H9 (cell line): ENCODE results near the gene SPDEF. TPM values are rescaled to one million over a fixed set of nuclear protein-coding genes. Genes with fewer than 3 reads are reported as not detected.

Source experiments
- DNase-seq: peaks from one replicate; pipeline ENCODE4 v3.0.0-alpha.2; 2017
- H2AFZ ChIP-seq: one replicate; pipeline ENCODE4 v1.6.1; 2013; ENCODE audit warnings: mild to moderate bottlenecking, low read length, control low read depth, moderate library complexity
- H2AK5ac ChIP-seq: 2 replicates; pipeline ENCODE4 v1.6.1; 2013; ENCODE audit warnings: low read length, control low read depth, mixed read lengths; ENCODE audit not compliant: insufficient read length
- H2BK120ac ChIP-seq: one replicate; pipeline ENCODE4 v1.6.1; 2013; ENCODE audit warnings: low read depth, mild to moderate bottlenecking, low read length, control low read depth, inconsistent platforms; ENCODE audit not compliant: poor library complexity, severe bottlenecking
- H2BK12ac ChIP-seq: 2 replicates; pipeline ENCODE4 v1.6.1; 2013; ENCODE audit warnings: low read length, control low read depth, mixed read lengths, low read depth; ENCODE audit not compliant: insufficient read length
- H2BK15ac ChIP-seq: 2 replicates; pipeline ENCODE4 v1.6.1; 2013; ENCODE audit warnings: low read depth, low read length, control low read depth
- H2BK20ac ChIP-seq: one replicate; pipeline ENCODE4 v1.6.1; 2013; ENCODE audit warnings: low read depth, mild to moderate bottlenecking, low read length, control low read depth, inconsistent platforms; ENCODE audit not compliant: poor library complexity, severe bottlenecking
- H2BK5ac ChIP-seq: 2 replicates; pipeline ENCODE4 v1.6.1; 2013; ENCODE audit warnings: low read length, control low read depth, mixed read lengths; ENCODE audit not compliant: insufficient read length
- H3K14ac ChIP-seq: 2 replicates; pipeline ENCODE4 v1.6.1; 2013; ENCODE audit warnings: low read length, control low read depth; ENCODE audit not compliant: insufficient read depth
- H3K18ac ChIP-seq: 2 replicates; pipeline ENCODE4 v1.6.1; 2013; ENCODE audit warnings: low read depth, mild to moderate bottlenecking, mixed read lengths, low read length, control low read depth; ENCODE audit not compliant: insufficient read length
- H3K23ac ChIP-seq: 2 replicates; pipeline ENCODE4 v1.6.1; 2013; ENCODE audit warnings: low read length, control low read depth, mixed read lengths, low read depth; ENCODE audit not compliant: insufficient read length
- H3K23me2 ChIP-seq: 2 replicates; pipeline ENCODE4 v1.6.1; 2013; ENCODE audit warnings: low read depth, mild to moderate bottlenecking, mixed read lengths, low read length, control low read depth; ENCODE audit not compliant: insufficient read length, poor library complexity, severe bottlenecking
- H3K27ac ChIP-seq: 2 replicates; pipeline ENCODE4 v1.5.1; 2013; ENCODE audit warnings: low read length, control low read depth, mixed read lengths, low read depth; ENCODE audit not compliant: insufficient read length
- H3K27me3 ChIP-seq: 2 replicates; pipeline ENCODE4 v1.6.1; 2013; ENCODE audit warnings: low read length, control low read depth, inconsistent platforms; ENCODE audit not compliant: insufficient read depth
- H3K4ac ChIP-seq: 2 replicates; pipeline ENCODE4 v1.6.1; 2013; ENCODE audit warnings: low read depth, mild to moderate bottlenecking, control low read depth, inconsistent platforms, low read length, moderate library complexity
- H3K4me1 ChIP-seq: 2 replicates; pipeline ENCODE4 v1.6.1; 2013; ENCODE audit warnings: low read length, control low read depth, inconsistent platforms; ENCODE audit not compliant: insufficient read depth
- H3K4me2 ChIP-seq: 2 replicates; pipeline ENCODE4 v1.6.1; 2013; ENCODE audit warnings: low read length, control low read depth, mixed read lengths; ENCODE audit not compliant: insufficient read length, insufficient read depth
- H3K56ac ChIP-seq: 2 replicates; pipeline ENCODE4 v1.6.1; 2013; ENCODE audit warnings: low read depth, mild to moderate bottlenecking, mixed read lengths, low read length, control low read depth; ENCODE audit not compliant: insufficient read length
- H3K79me1 ChIP-seq: 2 replicates; pipeline ENCODE4 v1.6.1; 2013; ENCODE audit warnings: low read depth, mild to moderate bottlenecking, moderate library complexity, low read length, control low read depth, inconsistent platforms; ENCODE audit not compliant: insufficient read depth, poor library complexity, severe bottlenecking
- H3K79me2 ChIP-seq: 2 replicates; pipeline ENCODE4 v1.6.1; 2013; ENCODE audit warnings: low read length, control low read depth, inconsistent platforms; ENCODE audit not compliant: insufficient read depth
- H3K9ac ChIP-seq: 2 replicates; pipeline ENCODE4 v1.6.1; 2013; ENCODE audit warnings: low read length, control low read depth, mixed read lengths; ENCODE audit not compliant: insufficient read length; ENCODE audit errors: extremely low read depth
- H3K9me3 ChIP-seq: one replicate; pipeline ENCODE4 v1.6.1; 2013; ENCODE audit warnings: low read depth, low read length, inconsistent platforms; ENCODE audit not compliant: control insufficient read depth
- H3T11ph ChIP-seq: one replicate; pipeline ENCODE4 v1.6.1; 2013; ENCODE audit warnings: mild to moderate bottlenecking, low read length, control low read depth, inconsistent platforms
- H4K20me1 ChIP-seq: one replicate; pipeline ENCODE4 v1.6.1; 2013; ENCODE audit not compliant: control insufficient read depth, insufficient read length, insufficient read depth
- H4K5ac ChIP-seq: 2 replicates; pipeline ENCODE4 v1.6.1; 2013; ENCODE audit warnings: low read depth, mild to moderate bottlenecking, mixed read lengths, low read length, control low read depth; ENCODE audit not compliant: insufficient read length
- H4K8ac ChIP-seq: replicated peaks from 2 replicates; pipeline ENCODE4 v1.6.1; 2013; ENCODE audit warnings: low read length, control low read depth, mixed read lengths, low read depth; ENCODE audit not compliant: insufficient read length
- H4K91ac ChIP-seq: 2 replicates; pipeline ENCODE4 v1.6.1; 2013; ENCODE audit warnings: low read depth, mild to moderate bottlenecking, moderate library complexity, mixed read lengths, low read length, control low read depth; ENCODE audit not compliant: insufficient read length
- H3K27ac Mint-ChIP-seq, 3 experiments: 2 replicates in 2 of 3; 3 replicates in 1 of 3; pipeline ENCODE4 v1.8.0; 2020 to 2021; ENCODE audit warnings: mixed read lengths in 3 of 3, mild to moderate bottlenecking in 1 of 3, moderate library complexity in 1 of 3
- H3K27me3 Mint-ChIP-seq: 2 replicates; pipeline ENCODE4 v1.8.0; 2021; ENCODE audit warnings: low read depth, mild to moderate bottlenecking, moderate library complexity, mixed read lengths
- H3K36me3 Mint-ChIP-seq, 3 experiments: 2 replicates in 2 of 3; 3 replicates in 1 of 3; pipeline ENCODE4 v1.8.0; 2020 to 2021; ENCODE audit warnings: low read depth in 3 of 3, mixed read lengths in 3 of 3; ENCODE audit not compliant: insufficient read depth in 1 of 3
- H3K4me1 Mint-ChIP-seq, 2 experiments: 2 replicates each; pipeline ENCODE4 v1.8.0; 2020; ENCODE audit warnings: mixed read lengths in 2 of 2
- H3K4me3 Mint-ChIP-seq, 2 experiments: 2 replicates in 1 of 2; 3 replicates in 1 of 2; pipeline ENCODE4 v1.8.0; 2020 to 2021; ENCODE audit warnings: mild to moderate bottlenecking in 2 of 2, mixed read lengths in 2 of 2, moderate library complexity in 1 of 2
- H3K9me3 Mint-ChIP-seq, 2 experiments: 2 replicates in 1 of 2; 3 replicates in 1 of 2; pipeline ENCODE4 v1.8.0; 2020; ENCODE audit warnings: mild to moderate bottlenecking in 2 of 2, mixed read lengths in 2 of 2, moderate library complexity in 1 of 2
- CTCF ChIP-seq: fragments of 200-600 bp; sonication (generic); conservative IDR thresholded peaks from 3 replicates; pipeline ENCODE4 v1.8.0; 2021; ENCODE audit warnings: antibody characterized with exemption, mild to moderate bottlenecking
- WGBS: extraction: QIAGEN DNeasy Blood & Tissue Kit; methylation state at CpG from one replicate; pipeline ENCODE4 v1.1.7; 2013; ENCODE audit warnings: missing lambda C conversion rate, low lambda C conversion rate, mixed read lengths; ENCODE audit not compliant: insufficient read length; ENCODE audit errors: extremely low coverage; 5-methylcytosine and 5-hydroxymethylcytosine counted together
- total RNA-seq: library from RNA; stranded (reverse); gene quantifications from 2 replicates; pipeline ENCODE4 v1.2.1, GENCODE V29; 2021

SPDEF gene
- total RNA-seq, 1 experiment from 2014 or later, result 0.15 TPM

GRCh38 chr6:34496103-34496685, 59.9 kb downstream of the SPDEF start:
- Histone ChIP-seq H4K91ac (no peak overlapping the region), H3K4me2 (no peak overlapping the region), H3K18ac (no peak overlapping the region), H3K79me1 (no peaks in the 10 kb centered on the region), H4K5ac (no peak overlapping the region), H3K4ac (no peak overlapping the region), H2BK12ac (no peak overlapping the region), H2AK5ac (no peak overlapping the region), H3K56ac (no peak overlapping the region), H3T11ph (no peak overlapping the region), H3K79me2 (no peaks in the 10 kb centered on the region), H3K14ac (no peak overlapping the region), H2AFZ (no peak overlapping the region), H3K4me1 (peaks cover 2% of the 10 kb centered on the region; the same call in 1 of the 2 replicates), H4K20me1 (no peaks in the 10 kb centered on the region), H2BK20ac (no peak overlapping the region), H2BK120ac (no peak overlapping the region), H3K9me3 (no peaks in the 10 kb centered on the region), H2BK15ac (no peak overlapping the region), H4K8ac (no peak overlapping the region), H2BK5ac (no peak overlapping the region), H3K27ac (no peak overlapping the region), H3K27me3 (no peaks in the 10 kb centered on the region), H3K23me2 (no peaks in the 10 kb centered on the region), H3K23ac (no peak overlapping the region), H3K9ac (no peak overlapping the region)
- WGBS, result no CpG with 5 or more reads among the region's 9 CpGs
- no peak overlapping the region; a peak in 1 of 7 replicates for H3K27ac Mint-ChIP-seq
- H3K27me3 Mint-ChIP-seq, result no peaks in the 10 kb centered on the region
- peaks cover 2 to 10% of the 10 kb centered on the region in 2 experiments for H3K4me1 Mint-ChIP-seq
- H3K4me3 Mint-ChIP-seq, result no peak overlapping the region
- H3K36me3 Mint-ChIP-seq, result peaks cover 2 to 5% (median 4%) of the 10 kb centered on the region in 3 experiments; a peak in 4 of 7 replicates
- no peak for DNase-seq
- peaks cover 18% of the 10 kb centered on the region in 2 experiments for H3K9me3 Mint-ChIP-seq
- TF ChIP-seq CTCF, result no peak
